Activated CD4-positive, CD25-positive, alpha-beta regulatory T cell treated with anti-CD3 and anti-CD28 coated beads, Interleukin-2, amount 50 U/mL, for 72 hours (primary cell): ENCODE data around the gene SH3BP4.

Experiments used
- DNase-seq: peaks from one replicate; pipeline ENCODE4 v3.0.0; 2021

SH3BP4 gene

DNA sequence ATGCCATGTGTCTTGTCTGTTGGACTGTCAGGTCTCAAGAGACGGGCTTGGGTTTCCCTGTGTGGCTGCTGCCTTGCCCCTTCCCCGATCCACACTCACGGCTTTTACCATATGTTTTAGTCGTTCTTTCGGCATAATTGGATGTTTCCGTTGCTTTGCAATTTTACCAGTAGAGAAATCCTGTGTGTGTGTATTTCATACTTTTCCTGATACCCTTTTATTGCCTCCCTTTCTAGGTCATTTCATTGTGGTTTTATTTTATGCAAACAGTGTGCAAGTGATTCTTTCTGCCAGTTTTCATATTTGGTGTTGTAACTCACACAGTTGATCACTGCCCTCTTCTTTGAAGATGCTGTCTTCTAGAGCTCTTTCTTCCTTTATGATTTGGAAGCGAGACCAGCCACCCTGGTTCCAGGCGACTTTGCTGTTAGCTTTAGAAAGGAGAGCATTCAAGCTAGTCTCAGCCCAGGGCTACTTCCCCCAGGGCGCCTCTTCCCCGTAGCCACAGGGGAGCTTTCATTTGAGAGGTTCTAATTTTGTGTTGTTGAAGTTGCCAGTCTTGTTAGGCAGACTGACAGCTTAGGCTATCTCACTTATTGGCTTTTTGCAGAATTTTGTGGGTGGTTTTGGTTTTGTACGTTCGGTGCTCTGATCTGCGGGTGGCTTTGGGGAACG is 17.0 kb downstream of the SH3BP4 start:
- DNase-seq = no peak

DNA sequence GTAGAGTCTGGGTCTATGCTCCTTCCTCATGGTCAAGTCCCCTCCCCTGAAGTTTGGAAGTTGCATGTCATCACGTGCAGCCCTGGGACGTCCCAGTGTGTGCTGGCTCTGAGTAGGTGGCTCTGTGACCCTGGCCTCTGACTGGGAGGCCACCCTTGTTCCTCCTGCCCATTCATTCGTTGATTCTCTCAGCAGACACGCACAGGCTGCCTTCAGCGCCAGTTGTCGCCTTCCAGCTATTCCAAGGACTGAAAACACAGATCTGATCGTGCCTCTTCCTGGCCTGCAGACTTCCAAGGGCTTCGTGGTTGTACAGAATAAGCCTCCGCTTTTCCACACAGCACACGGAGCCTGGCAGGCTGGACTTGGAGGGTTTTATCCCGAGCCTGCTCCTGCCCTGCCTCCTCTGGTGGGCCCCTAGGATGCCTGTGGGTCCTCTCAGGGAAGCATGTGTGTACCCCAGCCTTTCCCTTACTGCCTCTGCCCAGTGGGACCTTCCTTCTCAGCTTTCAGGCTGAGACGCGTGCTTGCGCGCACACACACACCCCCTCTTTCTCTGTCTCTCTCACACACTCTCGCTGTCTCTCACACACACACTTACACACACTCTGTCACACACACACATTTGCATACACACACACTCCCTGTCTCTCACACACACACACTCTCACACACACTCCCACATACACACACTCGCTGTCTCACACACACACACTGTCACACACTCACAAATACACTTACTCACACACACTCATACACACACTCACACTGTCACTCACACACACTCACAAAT is 17.7 kb downstream of the SH3BP4 start:
- no peak for DNase-seq

DNA sequence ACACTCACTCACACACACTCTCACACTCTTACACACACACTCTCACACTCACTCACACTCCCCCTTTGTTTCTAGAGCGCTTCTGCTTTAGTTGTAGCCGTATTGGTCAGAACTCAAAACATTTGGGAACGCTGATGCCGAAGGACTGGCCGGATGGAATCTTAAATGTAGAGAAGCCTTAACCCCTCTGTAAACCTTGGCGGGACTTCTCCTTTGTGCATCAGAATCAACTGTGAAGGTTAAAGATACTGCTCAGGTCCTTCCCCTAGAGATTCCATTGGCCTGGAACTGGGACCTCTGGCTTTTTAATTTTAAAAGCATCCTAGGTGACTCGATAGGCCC is 18.3 kb downstream of the SH3BP4 start:
- DNase-seq = no peak

DNA sequence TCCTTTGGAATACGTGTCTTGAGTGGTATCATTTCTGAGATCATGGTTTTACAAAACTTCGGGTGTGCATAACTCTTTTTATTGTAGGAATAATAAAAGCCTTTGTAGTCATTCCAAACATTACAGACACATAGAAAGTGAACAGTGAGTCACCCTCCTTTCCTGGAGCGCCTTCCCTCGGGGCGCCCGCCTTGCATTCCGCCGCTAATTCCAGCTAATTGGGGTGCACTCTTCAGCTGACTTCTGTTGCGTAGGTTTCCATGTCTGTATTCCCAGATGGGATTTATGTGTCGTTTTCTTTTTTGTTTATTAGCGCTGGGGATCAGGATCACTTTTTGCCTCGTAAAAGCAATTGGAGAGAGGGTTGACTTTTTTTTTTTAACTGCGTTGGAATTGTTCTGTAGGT is 18.7 kb downstream of the SH3BP4 start:
- no peak for DNase-seq

DNA sequence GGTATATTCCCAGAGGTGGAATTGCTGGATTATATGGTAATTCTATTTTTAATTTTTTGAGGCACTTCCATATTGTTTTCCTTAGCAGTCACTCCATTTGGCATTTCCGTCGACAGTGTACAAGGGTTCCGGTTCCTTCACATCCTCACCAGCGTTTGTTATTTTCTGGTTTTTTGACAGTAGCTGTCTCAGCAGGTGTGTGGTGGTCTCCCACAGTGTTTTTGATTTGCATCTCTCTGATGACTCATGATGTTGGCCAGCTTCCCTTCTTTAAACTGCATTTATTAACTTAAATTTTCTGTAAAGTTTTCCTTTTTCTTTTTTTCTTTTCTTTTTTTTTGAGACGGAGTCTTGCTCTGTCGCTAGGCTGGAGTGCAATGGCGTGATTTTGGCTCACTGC is 19.7 kb downstream of the SH3BP4 start:
- DNase-seq = no peak

DNA sequence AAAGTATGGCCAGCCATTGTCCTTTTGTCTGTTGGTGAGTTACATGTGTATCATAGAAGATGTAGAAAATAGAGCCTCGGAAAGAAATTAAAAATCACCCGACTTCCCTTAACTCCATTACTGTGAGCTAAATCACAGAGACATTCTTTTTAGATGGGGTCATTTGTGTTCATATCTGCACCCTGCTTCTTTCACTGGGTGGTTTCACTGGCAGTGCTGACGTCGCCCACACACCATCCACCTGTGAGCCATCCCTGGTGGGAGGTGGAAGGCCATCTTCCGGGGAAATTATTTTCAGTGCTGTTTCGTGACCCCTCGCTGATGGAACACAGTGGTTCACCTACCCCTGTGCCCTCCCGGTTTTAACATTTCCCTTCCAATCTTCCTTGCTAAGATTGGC is 21.2 kb downstream of the SH3BP4 start:
- DNase-seq = no peak

DNA sequence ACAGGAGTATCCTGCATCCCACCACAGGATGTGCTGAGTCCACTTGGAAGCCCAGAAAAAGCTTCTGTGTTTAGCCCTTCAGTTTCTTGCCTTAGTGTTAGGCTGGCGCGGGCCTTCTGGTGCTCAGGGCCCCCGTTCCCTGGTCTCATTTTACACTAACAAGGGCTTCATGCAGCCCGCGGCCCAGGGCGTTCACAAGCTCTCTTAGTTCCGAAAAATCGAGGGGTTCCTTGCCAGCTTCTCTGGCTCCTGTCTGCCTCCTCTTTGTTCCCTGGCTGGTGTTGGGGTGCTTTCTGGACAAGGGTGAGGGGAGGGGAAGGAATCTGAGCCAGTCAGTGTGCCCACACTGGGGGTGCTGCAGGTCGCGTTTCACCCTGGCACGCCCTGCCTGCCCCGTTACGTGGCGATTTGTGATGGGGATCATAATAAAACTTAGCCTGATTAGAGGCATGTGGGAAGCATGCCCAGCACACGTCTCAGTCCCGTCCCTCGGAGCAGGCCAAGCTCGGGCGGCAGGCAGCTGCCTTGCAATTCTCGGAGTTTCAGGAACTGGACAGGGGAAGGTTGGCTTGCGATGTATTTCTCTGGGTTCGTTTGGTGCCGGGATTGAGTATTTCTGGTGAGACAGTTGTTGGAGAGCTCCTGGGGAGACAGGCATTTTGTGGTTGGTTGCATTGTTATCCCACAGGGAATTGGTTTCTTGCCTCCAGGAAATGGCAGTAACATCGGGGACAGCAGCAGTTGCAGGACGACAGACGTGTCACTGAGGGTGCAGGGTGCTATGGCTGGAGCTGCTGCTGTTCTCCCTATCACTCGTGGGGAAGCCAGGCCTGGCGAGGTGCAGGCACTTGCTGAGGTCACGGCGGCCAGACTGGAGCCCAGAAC is 22.9 kb downstream of the SH3BP4 start:
- DNase-seq = no peak

DNA sequence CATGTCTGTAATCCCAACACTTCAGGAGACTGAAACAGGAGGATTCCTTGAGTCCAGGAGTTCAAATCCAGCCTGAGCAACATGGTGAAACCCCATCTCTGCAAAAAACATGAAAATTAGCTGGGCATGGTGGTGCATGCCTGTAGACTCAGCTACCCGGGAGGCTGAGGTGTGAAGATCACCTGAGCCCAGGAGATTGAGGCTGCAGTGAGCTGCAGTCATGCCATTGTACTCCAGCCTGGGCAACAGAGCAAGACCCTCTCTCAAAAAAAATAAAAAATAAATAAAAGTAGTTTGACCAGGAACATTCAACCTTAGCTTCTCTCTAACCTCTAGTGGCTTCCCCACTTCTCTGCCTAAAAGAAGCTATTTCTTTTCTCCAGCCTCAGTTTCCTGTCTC is 23.8 kb downstream of the SH3BP4 start:
- DNase-seq = no peak

DNA sequence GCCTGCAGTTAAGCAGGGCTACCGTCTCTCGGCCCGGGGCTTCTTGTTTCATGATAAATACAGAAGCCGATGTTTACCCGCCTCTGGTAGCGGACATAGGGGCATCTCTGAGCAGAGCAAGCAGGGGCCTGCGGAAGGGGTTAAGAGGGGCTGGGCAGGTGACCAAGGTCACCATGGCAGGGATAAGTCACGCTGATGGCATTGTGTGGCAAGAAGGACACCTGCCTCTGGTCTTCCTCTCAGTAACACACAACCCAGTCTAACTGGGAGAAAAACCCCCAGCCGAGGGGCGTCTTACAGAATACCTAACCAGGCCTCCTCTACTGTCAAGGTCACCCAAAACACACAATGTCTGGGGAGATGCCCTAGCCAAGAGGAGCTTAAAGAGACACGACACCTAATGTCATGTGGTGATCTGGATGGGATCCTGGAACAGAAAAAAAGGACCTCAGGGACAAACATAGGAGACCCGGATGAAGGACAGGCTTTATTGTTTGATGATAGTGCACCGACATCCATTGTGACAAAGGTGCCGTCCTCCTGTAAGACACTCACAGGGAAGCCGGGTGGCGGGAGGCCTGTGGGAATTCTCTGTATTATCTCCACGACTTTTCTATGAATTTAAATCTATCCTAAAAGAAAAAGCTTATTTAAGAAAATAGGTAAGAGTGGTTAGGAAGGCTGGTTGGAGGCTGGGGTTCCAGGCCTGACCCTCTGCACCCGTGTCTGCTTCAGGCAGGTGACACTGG is 24.8 kb downstream of the SH3BP4 start:
- no peak for DNase-seq

DNA sequence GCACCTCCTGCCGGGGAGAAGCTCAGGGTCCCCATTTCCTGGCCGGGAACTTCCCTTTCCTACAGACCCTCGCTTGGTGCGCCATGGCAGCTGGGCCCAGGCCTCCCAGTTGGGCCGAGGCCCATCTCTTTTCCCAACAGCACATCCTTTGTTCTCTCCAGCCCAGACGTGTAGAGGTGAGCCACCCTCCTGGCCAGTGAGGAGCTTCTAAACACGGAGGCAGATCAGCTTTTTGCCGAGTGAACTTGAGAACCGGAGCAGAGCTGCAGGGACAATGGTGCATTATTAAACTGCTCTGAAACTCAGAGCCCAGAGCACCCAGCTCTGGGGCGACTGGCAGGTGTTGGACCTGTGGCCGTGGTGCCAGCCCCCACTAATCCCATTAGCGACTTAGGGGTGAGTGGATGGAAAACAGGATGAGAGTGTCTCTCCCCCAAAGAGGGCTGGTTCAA is 25.4 kb downstream of the SH3BP4 start:
- DNase-seq = no peak

DNA sequence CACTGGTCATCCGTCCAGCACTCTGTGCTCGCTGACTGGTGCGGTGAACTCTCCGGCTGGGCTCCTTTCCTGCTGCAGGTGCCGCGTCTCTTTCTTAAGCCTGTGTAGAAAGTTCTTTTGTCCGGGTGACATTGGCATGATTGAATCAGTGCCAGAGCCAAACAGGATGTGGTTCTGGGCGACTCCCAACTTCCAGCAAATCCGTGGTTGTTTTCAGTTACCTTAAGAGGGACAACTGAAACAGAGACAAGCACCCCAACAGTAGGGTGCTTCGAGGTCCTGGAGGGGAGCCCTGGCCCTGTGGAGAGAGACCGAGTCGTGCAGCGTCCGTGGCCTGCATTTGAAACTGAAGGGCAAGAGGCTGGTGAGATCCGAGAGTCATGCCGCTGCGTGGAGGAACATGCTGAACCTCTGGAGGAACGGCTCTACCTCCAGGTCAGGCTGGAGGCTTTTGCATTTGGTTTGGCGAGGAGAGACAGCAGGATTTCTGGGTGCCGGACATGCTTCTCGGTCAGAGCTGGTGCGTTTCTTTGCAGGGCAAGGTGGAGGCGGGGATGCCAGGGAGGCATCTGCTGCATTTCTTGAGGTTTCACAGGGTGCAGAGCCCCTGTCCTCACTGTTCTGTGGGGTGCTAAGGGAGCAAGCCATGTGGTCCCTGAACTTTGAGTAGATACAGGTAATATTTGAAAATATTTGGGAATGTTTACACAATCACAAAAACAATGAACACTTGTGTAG is 26.8 kb downstream of the SH3BP4 start:
- no peak for DNase-seq

DNA sequence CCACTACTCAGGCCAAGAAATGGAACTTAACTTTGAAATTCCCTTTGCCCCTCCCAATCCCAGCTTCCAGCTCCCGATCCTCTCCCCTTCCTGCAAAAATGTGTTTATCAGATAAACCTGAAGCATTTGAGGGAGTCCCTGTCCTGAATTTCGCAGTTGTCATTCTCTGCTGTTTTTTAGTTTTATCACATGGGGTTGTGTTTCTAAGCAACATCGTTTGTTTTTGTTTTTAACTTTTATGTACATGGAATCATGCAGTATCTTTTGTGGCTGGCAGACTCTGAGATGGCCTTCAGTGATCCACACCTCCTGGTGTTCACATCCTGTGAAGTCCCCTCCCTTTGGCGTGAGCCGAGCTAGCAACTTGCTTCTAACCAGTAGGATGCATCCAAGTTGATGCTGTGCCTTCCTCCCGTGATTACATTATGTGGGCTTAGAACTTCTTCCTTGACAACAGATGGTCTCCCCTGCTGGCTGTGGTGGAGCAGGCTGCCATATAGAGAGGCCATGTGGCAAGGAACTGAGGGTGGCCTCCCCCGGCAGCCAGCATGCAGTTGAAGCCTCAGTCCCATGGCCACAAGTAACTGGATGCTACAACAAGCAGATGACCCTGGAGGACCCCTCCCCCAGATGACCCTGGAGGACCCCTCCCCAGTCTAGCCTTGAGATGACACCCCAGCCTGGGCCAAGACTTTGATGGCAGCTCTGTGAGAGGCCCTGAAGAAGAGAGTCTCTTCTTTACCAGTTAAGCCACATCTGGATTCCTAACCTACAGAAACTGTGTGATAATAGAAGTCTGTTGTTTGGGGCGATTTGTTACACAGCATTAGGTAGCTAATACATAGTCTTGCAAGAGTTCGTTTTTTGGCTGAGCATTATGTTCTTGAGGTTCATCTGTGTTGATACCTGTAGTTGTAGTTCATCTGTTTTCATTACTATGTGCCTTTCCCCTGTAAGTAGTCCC is 27.7 kb downstream of the SH3BP4 start:
- no peak for DNase-seq

DNA sequence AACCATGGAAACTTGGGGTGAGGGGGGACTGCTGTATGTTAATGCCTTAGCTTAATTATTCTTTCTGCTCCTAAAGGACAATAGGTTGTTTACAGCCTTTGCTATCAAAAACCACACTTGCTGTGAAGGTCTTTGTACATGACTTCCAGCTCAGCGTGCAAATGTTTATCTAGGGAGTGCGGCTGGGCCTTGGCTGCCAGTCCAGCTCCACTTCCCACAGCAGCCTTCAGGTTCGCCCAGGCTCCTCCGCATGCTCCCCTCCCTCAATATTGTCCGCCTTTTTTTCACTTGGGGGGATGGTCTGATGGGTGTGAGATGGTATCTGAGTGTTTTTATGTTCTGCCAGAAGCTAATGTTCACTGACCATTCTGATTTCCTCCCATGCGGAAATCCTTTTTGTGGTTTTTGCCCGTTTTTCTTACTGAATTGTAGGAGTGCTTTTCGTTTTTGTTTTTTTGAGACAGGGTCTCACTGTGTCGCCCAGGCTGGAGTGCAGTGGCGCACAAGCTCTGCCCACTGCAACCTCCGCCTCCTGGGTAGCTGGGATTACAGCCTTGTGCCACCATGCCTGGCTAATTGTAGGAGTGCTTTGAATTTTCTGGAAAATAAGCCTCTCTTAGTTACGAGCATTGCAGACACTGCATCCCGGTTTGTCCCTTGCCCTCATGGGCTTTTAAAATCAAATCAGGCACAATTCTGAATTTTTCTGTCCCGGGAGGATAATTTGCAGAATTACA is 28.8 kb downstream of the SH3BP4 start:
- DNase-seq = no peak

DNA sequence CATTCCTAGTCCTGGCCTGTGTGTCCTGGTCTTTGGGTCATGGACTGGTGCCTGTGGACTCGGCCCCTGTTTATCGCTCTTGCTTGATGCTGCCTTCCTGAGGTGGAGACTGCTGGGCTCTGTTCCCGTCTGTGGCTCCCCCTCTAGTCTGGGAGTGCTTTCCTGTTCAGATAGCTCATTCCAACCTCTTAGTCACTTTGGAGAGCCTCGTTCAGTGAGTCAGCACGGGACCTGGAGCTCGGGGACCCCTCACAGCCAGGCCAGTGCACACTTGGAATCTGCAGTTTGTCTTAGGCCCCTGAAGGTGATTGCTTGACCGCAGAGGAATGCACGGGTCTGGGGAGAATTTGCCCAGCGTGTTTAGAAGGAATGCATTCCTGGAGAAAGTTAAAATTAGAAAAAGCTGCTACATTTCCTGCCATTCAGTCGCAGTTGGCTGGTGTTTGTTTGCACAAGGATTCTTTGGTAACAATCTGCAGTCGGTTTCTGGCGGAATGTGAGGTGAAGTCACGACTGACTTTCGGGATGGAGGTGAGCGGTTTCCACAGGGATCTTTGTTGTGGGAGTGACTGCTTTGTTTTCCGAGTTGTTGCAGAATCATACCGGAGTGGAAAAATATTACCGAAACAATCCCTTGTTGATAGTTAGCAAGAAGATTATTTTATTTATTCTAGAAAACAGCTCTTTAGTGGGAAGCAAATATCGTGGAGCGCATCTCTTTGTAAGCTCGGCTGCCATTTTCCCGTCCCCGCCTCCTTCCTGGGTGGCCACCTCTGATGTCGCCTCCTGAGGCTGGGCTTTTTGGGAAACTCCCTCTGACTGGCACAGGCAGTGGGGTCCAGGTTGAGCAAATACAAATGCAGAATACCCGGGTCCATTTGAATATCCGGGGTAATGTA is 29.6 kb downstream of the SH3BP4 start:
- DNase-seq = no peak

DNA sequence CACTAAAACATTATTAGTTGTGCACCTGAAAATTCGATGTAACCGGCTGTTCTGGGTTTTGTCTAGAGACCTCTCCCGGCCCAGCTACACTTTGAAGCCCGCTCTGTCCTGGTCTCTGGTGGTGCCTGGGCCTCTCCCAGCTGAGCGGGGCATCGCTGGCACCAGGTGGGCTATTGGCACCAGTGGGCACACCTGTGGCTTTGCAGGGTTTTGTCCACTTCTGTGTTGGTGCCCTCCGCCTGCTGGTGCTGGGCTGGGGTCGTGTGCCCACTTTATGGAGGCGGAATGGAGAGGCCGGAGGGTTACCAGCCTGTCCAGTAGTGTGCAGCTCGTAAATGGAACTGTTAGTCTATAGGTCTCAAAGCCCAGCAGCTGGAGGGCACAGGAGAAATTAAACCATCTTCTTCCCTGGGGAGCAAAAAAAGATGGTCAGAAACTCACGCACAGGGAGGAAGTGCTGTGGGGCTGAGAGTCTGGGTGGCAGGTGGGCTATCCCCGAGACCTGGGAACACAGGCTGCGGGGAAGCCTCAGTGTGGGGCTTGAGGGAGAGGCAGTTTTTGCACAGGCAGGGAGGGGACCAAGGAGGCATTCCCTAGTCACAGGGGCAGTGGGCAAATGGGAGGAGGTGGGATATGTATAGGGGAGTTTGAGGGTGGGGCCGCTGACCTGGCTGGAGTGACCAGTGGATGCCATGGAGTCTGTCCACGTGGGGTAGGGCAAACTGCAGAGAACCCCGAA is 30.4 kb downstream of the SH3BP4 start:
- DNase-seq = no peak

DNA sequence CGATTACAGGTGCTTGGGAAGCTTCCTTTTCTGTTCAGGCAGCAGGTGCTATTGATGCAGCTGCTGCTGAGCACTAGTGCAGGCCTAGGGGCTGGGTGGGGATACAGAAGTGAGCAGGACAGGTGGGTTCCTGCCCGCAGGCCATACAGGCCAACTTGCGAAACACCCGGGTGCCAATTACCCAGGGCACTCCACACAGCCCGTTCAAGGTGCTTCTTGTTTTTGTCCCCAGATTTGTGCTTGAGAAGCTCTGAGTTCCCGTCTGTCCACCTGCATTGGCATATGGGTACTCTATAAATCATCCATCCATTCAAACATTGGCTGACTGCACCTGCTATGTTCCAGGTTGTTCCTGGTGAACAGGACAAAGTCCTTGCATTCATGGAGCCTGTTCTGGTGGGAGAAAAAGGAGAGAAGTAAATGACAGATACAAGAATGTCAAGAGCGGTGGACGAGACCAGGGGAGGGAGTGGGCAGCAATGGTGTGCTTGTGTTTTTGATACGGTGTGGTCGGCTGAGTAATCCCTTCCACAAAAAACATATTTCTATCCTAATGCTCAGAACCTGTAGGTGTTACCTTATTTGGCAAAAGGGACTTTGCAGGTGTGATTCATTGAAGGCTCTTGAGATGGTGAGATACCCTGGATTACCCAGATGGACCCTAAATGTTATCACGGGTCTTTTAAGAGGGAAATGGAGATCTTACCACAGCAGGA is 31.4 kb downstream of the SH3BP4 start:
- no peak for DNase-seq

DNA sequence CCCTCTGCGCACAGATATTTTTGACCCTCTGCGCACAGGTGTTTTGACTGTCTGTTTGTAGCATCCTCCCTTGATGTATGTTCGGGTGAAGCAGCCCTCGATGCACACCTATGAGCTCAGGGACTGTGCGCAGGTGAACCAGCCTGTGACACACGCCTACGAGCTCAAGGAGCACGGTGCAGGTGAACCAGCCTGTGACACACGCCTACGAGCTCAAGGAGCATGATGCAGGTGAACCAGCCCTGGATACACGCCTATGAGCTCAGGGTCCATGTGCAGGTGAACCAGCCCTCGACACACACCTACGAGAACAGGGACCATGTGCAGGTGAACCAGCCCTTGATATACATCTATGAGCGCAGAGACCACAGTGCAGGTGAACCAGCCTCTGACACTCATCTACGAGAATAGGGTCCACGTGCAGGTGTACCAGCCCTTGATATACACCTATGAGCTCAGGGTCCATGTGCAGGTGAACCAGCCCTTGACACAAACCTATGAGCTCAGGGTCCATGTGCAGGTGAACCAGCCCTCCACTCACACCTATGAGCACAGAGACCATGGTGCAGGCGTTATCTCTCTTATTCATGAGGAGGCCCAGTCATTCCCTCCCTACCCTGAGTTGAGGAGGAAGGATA is 33.9 kb downstream of the SH3BP4 start:
- DNase-seq = no peak
